GM12891 (cell line): ENCODE data around the gene PRDM13.

Experiments
- DNase-seq: peaks from one replicate; pipeline ENCODE4 v3.0.0; 2011; ENCODE audit warnings: low spot score; ENCODE audit not compliant: insufficient read length
- FAIRE-seq: peaks from 2 replicates; lab custom pipeline; 2011; peaks lifted over from hg19 to GRCh38; lab: Jason Lieb, UNC
- PAX5 ChIP-seq: IDR thresholded peaks from 2 replicates; pipeline ENCODE4 v1.6.1; 2011; ENCODE audit warnings: low read length, moderate library complexity, mild to moderate bottlenecking; ENCODE audit not compliant: insufficient read depth, severe bottlenecking
- POLR2A ChIP-seq: IDR thresholded peaks from 2 replicates; pipeline ENCODE4 v1.6.1; 2011; ENCODE audit warnings: low read depth, low read length, control low read depth
- POLR2AphosphoS5 ChIP-seq: IDR thresholded peaks from 2 replicates; pipeline ENCODE4 v1.6.1; 2011; ENCODE audit warnings: low read depth, low read length, control low read depth
- POU2F2 ChIP-seq: IDR thresholded peaks from 2 replicates; pipeline ENCODE4 v1.6.1; 2011; ENCODE audit warnings: low read depth, mild to moderate bottlenecking, control low read depth, low read length, moderate library complexity
- SPI1 ChIP-seq: IDR thresholded peaks from 2 replicates; pipeline ENCODE4 v1.6.1; 2011; ENCODE audit warnings: low read depth, low read length, control low read depth
- TAF1 ChIP-seq: IDR thresholded peaks from 2 replicates; pipeline ENCODE4 v1.6.1; 2011; ENCODE audit warnings: low read depth, low read length, control low read depth

Gene PRDM13

GRCh38 chr6:99603421-99604165 is 3.0 kb upstream of the PRDM13 start:
- TF ChIP-seq POLR2A (no peak), POLR2AphosphoS5 (no peak), PAX5 (no peak), SPI1 (no peak)
- DNase-seq: no peak
- FAIRE-seq: no peak

DNA sequence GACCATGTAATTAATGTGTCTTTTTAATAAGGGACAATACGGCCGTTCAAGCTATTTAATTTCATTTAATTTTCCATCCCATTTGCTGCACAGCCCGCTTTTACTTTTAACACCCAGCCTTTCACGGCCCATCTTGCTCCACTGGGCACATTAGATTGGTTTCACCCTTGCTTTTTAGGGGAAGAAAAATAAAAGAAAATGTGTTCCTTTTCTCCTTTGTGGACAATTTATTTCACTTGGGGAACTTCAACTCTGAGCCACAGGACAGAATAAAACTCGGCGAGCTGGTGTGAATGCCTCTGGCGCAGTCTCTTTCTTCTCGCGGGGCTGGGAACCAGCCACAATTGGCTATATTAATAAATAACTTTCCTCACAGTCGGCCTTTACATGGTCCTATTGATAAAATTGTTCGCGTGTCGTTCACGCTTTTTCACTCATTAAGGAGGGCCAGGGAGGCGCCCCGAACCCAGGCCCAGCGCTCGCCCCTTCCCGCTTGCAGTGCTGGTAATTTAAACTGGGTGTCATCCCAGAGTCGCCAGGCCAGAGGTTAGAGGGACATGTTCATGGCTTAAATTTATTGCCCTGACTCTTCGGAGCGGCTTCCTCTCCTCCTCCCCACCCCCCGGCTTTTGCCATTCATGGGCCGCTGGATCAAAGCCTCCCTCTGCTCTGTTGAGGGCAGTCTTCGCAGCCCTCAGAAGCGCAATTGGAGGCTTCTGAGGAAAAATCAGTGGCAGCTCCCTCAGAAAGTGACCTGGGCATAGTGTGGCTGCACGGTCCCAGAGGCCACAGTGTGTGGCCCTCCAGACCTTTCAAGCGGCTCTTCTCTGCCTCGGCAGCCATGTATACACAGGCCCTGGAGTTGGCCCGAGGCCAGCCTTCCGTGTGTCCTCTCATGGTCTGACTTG is 2.2 kb upstream of the PRDM13 start:
- TF ChIP-seq SPI1 (no peak), POLR2A (no peak), TAF1 (no peak), POLR2AphosphoS5 (no peak), PAX5 (no peak), POU2F2 (no peak)
- DNase-seq (no peak), FAIRE-seq (no peak)

DNA sequence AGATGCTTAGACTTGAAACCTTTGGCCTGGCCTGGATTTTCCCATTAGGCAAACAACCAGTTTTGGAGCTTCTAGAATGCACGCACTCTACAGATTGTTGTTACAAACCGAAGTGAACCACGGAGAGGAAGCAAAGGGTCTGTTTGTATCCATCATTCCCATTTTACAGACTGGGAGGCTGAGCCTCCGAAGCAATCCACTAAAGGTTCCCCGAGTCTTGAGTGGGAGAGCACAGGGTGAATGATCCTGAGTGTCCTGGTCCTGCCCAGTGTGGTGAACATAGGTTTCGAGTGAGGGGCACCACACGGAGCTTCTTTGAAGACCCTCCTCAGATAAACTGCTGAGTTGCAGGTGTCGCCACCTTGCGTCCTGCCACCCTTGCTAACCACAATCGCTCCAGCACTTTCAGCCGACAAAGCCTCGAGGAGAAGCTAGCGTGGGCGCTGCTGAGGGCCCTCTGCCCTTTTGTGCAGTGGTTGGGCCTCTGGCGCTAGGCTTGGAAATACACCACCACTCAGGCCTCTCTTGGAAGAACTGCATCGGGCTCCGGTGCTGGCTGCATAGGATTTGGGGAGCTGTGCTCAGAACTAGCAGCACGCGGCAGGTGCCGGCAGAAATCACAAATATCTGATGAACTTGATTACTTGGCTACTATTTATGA is 1.4 kb upstream of the PRDM13 start:
- FAIRE-seq: no peak
- TF ChIP-seq TAF1 (no peak), SPI1 (no peak), POU2F2 (no peak), POLR2A (no peak), POLR2AphosphoS5 (no peak), PAX5 (no peak)
- no peak for DNase-seq

- FAIRE-seq (no peak), DNase-seq (no peak)
- TF ChIP-seq POLR2A (no peak), POLR2AphosphoS5 (no peak), TAF1 (no peak), SPI1 (no peak), POU2F2 (no peak), PAX5 (no peak)
Observed at GRCh38 chr6:99605911-99606655, 550 bp upstream of the PRDM13 start.

- no peak for TF ChIP-seq POLR2A
- no peak for TF ChIP-seq POU2F2
- TF ChIP-seq PAX5: no peak
- TF ChIP-seq SPI1: no peak
- no peak for TF ChIP-seq TAF1
- TF ChIP-seq POLR2AphosphoS5: no peak
- DNase-seq (no peak), FAIRE-seq (no peak)
Observed at GRCh38 chr6:99607416-99608036, 893 bp downstream of the PRDM13 start.

- FAIRE-seq (no peak), DNase-seq (no peak)
- TF ChIP-seq POLR2A: no peak
- no peak for TF ChIP-seq TAF1
- no peak for TF ChIP-seq POU2F2
- no peak for TF ChIP-seq PAX5
- TF ChIP-seq POLR2AphosphoS5: no peak
- TF ChIP-seq SPI1: no peak
Observed at GRCh38 chr6:99608059-99608885, 1.6 kb downstream of the PRDM13 start.

- DNase-seq: no peak
- no peak for FAIRE-seq
- TF ChIP-seq POLR2A: no peak
- no peak for TF ChIP-seq SPI1
- TF ChIP-seq POLR2AphosphoS5: no peak
- TF ChIP-seq POU2F2: no peak
- TF ChIP-seq PAX5: no peak
- TF ChIP-seq TAF1: no peak
Observed at GRCh38 chr6:99608886-99609482, 2.4 kb downstream of the PRDM13 start.
